Omental fat pad (tissue), 4 donors: ENCODE measurements around the gene POMGNT2. TPM values are rescaled to one million over a fixed set of nuclear protein-coding genes. Genes with fewer than 3 reads are reported as not detected.

Experiments used
- ATAC-seq: fragments of 150-250 bp; one replicate; pipeline ENCODE4 v1.9.1; 2016; ENCODE audit warnings: mild to moderate bottlenecking, moderate library complexity; ENCODE audit not compliant: low FRiP score
- DNase-seq: peaks from one replicate; pipeline ENCODE4 v3.0.0-alpha.2; 2019; ENCODE audit warnings: low spot score
- CTCF ChIP-seq, 3 donors: fragments of 450-650 bp; IDR thresholded peaks; one replicate each; pipeline ENCODE4 v1.5.1; 2016 to 2017; ENCODE audit warnings: antibody characterized with exemption in 3 of 3, mild to moderate bottlenecking in 3 of 3, moderate library complexity in 2 of 3
- total RNA-seq, 4 donors: library from RNA; depleted of rRNA; stranded (reverse); fragments of >200 nt; gene quantifications; one replicate each; pipeline ENCODE4 v1.1.0, GENCODE V29; 2016

The POMGNT2 gene
- total RNA-seq, 4 donors from 2014 or later, result 13.0 to 19.6 (median 15.9) TPM

- DNase-seq, result no peak
- no peak for TF ChIP-seq CTCF (IDR thresholded peaks at IDR 0.05)
- ATAC-seq, result no peak
Measured at GRCh38 chr3:43031485-43031884, 74.4 kb downstream of the POMGNT2 start.

- DNase-seq (no peak), ATAC-seq (no peak)
- no peak for TF ChIP-seq CTCF (IDR thresholded peaks at IDR 0.05)
Measured at GRCh38 chr3:43030162-43030935, 75.5 kb downstream of the POMGNT2 start.

Other genes with a start within 250 kb of the POMGNT2 start
- gene CYP8B1, start 230.2 kb downstream of the POMGNT2 start, total RNA-seq, result under 1 TPM in 2 of 4 donors, not detected in 2; 0.19 to 0.36 TPM
- 1 to 10 TPM; 3.3 to 9.9 (median 4.3) TPM for gene ZNF662, start 199.9 kb downstream of the POMGNT2 start, total RNA-seq
- 10 to 100 TPM in 3 of 4 donors, 1 to 10 TPM in 1; 4.9 to 39.9 (median 14.8) TPM for gene GASK1A, start 126.8 kb downstream of the POMGNT2 start, total RNA-seq
- 10 to 100 TPM; 41.9 to 96.0 (median 61.1) TPM for gene SNRK, start 180.5 kb upstream of the POMGNT2 start, total RNA-seq